HG03342 (cell line): ENCODE results near the gene ATP1B3.
"Not testable (repeated sequence)": the region's sequence is repeated elsewhere in the genome, so short reads cannot be mapped to it uniquely, and the experiment has no call there.

ENCODE experiments used
- ATAC-seq: cut with Tn5 transposase; IDR thresholded peaks from one replicate; pipeline ENCODE4 v1.9.1; 2021; ENCODE audit warnings: mild to moderate bottlenecking, moderate library complexity; ENCODE audit not compliant: unreplicated experiment

Gene ATP1B3

DNA sequence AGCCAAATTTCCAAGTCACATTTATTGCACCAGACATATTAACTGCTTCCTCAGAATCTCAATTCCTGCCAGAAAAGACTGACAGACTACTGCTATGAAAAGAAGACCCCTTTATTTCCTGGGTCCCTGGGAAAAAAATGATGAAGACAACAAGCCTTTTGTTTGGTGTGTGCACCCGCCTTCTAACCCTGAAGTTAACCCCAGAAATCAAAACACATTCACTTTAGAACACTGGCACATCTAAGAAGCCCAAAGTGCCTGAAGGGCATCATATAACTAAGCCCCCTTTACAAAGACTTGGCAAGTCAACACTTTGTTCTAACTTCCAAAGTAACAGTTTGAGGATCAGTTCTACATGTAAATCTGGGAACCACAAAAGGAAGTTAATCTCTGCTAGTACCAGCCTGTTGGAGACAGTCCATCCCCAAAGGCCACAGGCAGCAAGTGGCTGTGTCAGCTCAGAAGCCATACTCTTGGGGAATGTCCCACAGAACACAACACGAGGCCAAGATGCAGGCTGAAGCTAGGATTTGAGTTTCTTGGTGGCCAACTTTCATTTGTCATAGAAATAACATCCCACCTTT is 16.3 kb upstream of the ATP1B3 start:
- no peak for ATAC-seq

- ATAC-seq = no peak
Measured at GRCh38 chr3:141860766-141861513, 15.5 kb upstream of the ATP1B3 start.

- ATAC-seq = no peak
Measured at GRCh38 chr3:141862279-141862816, 14.1 kb upstream of the ATP1B3 start.

GRCh38 chr3:141863491-141863890 is 13.0 kb upstream of the ATP1B3 start:
- ATAC-seq = no peak

DNA sequence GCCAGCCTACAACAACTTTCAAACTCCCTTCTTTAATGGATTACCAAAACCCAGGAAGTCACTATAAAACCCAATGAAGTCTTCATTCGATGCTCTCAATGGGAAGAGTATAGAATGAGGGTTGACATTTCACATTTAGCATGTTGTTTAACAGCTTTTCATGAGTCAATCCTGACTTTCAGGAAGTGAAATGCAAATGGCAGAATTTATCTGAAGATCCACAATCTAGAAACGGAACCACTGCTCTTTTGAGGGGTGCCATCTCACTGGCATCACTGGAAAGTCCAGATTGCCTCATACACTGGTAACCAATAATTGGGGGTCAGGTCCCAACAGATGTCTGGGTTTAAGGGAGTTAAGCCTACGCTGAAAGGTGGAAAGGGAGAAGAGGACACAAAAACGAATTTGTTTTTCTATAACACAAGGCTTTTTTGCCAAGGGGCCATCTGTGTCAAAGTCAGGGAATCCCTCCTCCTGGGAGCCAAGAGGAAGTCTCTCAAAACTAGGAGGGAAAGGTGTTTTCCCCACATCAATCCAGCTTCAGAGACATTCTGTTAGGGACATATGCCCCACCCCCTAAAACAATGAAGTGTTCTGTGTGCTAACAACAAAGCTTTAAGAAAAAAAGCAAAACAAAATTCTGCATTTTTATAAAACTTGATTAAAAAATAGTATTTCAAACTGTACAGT is 12.0 kb upstream of the ATP1B3 start:
- ATAC-seq = no peak

- ATAC-seq = no peak
Measured at GRCh38 chr3:141865101-141865500, 11.3 kb upstream of the ATP1B3 start.

- no peak for ATAC-seq
Measured at GRCh38 chr3:141870091-141870687, 6.3 kb upstream of the ATP1B3 start.

DNA sequence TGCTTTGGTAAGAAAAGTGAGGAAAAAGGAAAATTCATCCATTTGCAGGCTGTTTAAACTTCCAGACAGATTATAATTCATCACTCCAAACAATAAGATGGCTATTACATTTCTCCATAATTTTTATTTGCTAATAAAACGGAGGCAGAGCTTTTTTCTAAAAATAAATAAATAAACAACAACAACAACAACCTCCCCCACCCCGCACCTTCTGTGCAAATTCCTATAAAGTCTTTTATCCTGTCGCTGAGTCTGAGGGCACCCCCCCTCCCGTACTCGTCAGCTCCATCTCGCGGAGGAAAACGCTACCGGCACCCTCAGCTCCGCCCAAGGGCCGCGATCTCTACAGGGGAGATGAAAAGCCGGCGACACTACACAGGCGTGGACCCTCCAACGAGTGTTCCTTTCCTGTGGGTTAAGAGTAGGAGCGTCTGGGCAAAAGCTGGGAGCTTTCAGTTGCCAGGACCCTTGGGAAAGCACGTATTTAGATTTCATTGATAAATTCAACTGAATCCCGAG is 1.0 kb upstream of the ATP1B3 start:
- peak; percentile 53 for ATAC-seq

DNA sequence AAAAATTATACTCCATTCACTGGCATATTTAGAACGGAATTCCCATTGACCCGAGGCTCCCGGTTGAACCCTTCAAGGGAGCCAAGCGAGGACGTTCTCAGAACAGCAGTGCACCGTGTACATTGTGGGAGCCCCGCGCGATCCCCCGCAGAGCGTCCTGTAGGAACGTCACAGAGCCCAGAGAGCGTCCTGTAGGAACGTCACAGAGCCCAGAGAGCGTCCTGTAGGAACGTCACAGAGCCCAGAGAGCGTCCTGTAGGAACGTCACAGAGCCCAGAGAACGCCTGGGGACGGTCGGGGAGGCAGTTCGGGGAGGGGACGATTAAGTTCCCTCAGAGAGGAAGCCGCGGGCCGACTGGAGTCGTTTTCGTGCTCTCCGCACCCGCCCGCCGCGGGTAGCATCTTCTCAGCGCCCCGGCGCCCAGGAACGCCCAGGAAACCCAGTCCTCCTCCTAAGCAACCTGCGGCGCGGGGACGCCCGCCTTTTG is 506 bp upstream of the ATP1B3 start:
- peak; percentile 50 for ATAC-seq

DNA sequence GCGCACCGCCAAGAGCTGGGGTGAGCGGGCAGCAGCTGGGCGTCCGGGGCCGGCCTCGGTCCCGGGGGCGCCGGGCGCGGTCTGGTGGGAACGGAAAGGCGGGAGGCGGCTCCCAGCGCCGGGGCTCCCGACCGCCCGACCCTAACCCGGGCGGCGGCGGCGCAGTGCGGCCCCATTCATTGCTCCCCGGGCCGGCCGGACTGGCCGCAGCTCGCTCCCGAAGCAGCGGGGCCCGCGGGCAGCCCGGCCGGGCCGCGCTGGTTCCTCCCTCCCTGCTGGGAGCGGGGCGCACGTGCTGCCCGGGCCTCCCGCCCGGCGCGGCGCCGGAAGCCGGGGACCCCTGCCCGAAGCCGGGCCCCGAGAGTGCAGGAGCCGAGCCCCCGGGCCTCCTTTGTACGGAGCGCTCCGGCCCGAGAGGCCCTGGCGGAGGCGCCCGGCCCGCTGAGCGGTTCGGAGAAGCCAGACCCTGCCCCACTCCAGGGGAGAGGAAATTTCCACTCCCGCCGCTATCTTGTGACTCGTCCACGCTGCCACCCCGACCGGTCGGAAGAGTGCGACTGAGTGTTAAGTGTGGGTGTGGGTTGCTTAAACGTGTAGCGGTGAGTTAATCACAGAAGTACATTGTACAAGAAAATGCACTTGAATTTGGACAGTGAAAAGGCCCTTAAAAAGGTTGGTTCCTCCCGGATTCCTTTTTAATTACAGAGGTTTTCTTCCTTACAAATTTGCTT is 613 bp downstream of the ATP1B3 start:
- peak; percentile 15 for ATAC-seq

DNA sequence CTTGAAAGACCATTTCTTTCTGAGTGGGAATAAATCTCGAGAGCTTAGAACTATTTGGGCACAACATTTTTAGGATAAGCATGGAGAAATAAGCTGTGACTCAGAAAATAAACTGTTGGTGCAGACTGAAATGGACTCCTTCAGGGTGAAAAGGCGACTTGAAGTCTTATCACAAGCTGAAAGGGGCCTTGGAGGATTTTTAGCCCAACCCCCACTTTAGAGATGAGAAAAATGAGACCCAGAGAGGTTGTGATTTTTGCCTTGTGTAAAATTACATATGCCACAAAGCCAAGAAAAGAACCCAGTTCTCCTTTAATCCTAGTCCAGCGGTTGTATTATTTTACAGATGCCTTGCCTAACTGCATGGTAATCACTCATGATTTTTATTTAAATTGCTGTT is 1.5 kb downstream of the ATP1B3 start:
- ATAC-seq = no peak

DNA sequence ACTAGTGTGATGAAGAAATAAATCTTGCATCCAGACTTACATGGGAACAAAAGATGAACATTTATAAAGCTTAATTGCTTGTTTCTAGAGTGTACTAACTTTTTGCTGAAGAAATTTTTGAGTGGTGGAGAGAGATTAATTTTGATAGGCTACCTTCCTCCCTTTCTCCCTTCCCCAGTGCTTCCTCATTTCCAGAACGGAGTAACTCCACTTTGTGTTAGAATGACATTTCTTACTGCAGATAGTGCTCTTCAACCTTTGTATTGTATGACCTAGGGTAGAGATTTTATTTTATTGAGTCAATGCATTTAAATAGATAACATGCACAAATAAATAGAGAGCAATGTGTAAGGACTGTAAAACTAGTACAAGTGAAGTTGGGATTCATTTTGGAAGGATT is 1.9 kb downstream of the ATP1B3 start:
- ATAC-seq = no peak

GRCh38 chr3:141878817-141879216 is 2.4 kb downstream of the ATP1B3 start:
- ATAC-seq = no peak

GRCh38 chr3:141881702-141882101 is 5.3 kb downstream of the ATP1B3 start:
- no peak for ATAC-seq

DNA sequence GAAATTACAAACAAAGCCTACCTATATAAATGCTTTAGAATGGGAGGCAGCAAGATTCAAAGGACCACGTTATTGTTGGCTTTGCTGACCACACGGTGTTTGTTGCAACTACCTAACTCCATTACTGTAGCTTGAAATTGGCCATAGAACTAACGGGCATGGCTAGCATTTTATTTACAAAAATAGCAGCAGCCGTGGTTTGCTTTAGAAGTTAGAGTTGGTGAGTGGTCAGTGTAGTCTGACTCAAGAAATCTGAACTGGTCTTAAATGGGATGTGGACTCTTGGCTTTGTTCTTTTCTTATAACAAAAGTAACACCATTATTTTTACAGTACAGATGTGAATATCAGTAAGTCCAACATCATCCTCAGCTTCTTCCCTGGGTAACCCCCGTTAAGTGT is 10.6 kb downstream of the ATP1B3 start:
- ATAC-seq = no peak

- not testable (repeated sequence) for ATAC-seq
Measured at GRCh38 chr3:141888548-141888947, 12.1 kb downstream of the ATP1B3 start.

GRCh38 chr3:141894524-141895176 is 18.2 kb downstream of the ATP1B3 start:
- no peak for ATAC-seq

DNA sequence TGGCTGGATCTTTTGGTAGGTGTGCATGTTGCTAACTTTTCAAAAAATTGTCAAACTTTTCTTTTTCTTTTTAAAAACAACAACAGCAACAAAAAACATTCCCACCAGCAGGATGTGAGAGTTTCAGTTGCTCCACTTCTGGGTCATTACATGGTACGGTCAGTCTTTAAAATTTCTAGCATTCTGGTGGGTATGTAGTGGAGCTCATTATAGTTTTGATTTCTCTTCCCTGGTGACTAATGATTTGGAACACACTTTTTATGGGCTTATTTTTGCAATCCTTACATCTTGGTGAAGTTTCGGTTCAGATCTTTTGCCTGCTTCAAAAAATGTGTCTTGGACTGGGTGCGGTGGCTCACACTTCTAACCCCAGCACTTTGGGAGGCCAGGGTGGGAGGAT is 19.3 kb downstream of the ATP1B3 start:
- ATAC-seq = no peak

DNA sequence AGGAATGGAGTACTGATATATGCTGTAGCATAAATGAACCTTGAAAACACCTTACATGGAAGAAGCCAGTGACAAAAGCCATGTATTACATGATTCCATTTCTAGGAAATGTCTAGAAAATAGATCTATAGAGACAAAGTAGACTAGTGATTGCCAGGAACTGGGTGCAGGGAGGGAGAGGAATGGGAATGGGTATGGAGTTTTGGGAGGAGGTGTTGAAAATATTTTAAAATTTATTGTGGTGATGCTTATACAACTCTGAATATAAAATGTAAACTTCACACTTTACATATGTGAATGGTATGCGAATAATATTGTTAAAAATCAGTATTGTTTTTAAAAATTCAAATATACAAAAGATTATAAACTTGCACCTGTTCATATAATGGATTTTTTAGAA is 22.5 kb downstream of the ATP1B3 start:
- ATAC-seq = no peak

- no peak for ATAC-seq
Measured at GRCh38 chr3:141900343-141900742, 23.9 kb downstream of the ATP1B3 start.
